ENCODE data around the gene FOXC2. TPM values are rescaled to one million over a fixed set of nuclear protein-coding genes. Genes with fewer than 3 reads are reported as not detected.

Gene FOXC2
- total RNA-seq, 2 donors from 2014 or later: 0.66 to 0.78 TPM

- H3K27ac ChIP-seq: no peak overlapping the region
- TF ChIP-seq POLR2A (IDR thresholded peaks at IDR 0.05): no peak
- no peak for TF ChIP-seq CTCF (IDR thresholded peaks at IDR 0.05)
- no peak for DNase-seq
- 83 to 84% methylated on average over 15 to 18 of the region's 18 CpGs for WGBS, 2 donors
- intact Hi-C loops (cut with DNase I): no loop called here
- ATAC-seq: no peak
- no peaks in the 10 kb centered on the region for H3K4me1 ChIP-seq
- no peaks in the 10 kb centered on the region for H3K27me3 ChIP-seq
- no peaks in the 10 kb centered on the region for H3K9me3 ChIP-seq
- peaks cover 1 to 10% of the 10 kb centered on the region in 2 donors for H3K36me3 ChIP-seq (replicated peaks in 1 of 2; ENCODE audit: insufficient read depth in 1 of 2, low read depth in 2 of 2)
- no peak overlapping the region for H3K4me3 ChIP-seq
Observed at GRCh38 chr16:86534779-86535615, 31.6 kb upstream of the FOXC2 start.

- no peak for DNase-seq
- Histone ChIP-seq H3K36me3 (replicated peaks in 1 of 2; ENCODE audit: insufficient read depth in 1 of 2, low read depth in 2 of 2) (peaks cover 12 to 21% of the 10 kb centered on the region in 2 donors), H3K4me3 (no peak overlapping the region), H3K4me1 (no peaks in the 10 kb centered on the region), H3K27me3 (no peaks in the 10 kb centered on the region), H3K9me3 (no peaks in the 10 kb centered on the region), H3K27ac (no peak overlapping the region)
- TF ChIP-seq CTCF (IDR thresholded peaks at IDR 0.05) (no peak), POLR2A (IDR thresholded peaks at IDR 0.05) (no peak)
- intact Hi-C loops (cut with DNase I): no loop called here
- WGBS, 2 donors: 93 to 96% methylated on average over 17 of the region's 17 CpGs
- no peak for ATAC-seq
Observed at GRCh38 chr16:86536621-86537020, 30.0 kb upstream of the FOXC2 start.

- ATAC-seq: no peak
- WGBS, 2 donors: 94 to 100% methylated on average over 4 of the region's 4 CpGs
- peaks cover 14 to 24% of the 10 kb centered on the region in 2 donors for H3K36me3 ChIP-seq (replicated peaks in 1 of 2; ENCODE audit: insufficient read depth in 1 of 2, low read depth in 2 of 2)
Observed at GRCh38 chr16:86537486-86537885, 29.1 kb upstream of the FOXC2 start.

GRCh38 chr16:86538196-86538780, 28.3 kb upstream of the FOXC2 start:
- 90% methylated on average over 17 of the region's 17 CpGs; no CpG with 5 or more reads in 1 of the 2 donors for WGBS, 2 donors
- Histone ChIP-seq H3K4me3 (no peak overlapping the region), H3K36me3 (replicated peaks in 1 of 2; ENCODE audit: insufficient read depth in 1 of 2, low read depth in 2 of 2) (peaks cover 14 to 24% of the 10 kb centered on the region in 2 donors), H3K4me1 (no peaks in the 10 kb centered on the region), H3K27me3 (no peaks in the 10 kb centered on the region), H3K27ac (no peak overlapping the region), H3K9me3 (no peaks in the 10 kb centered on the region)
- no peak for DNase-seq
- intact Hi-C loops (cut with DNase I): no loop called here
- TF ChIP-seq POLR2A (IDR thresholded peaks at IDR 0.05) (no peak), CTCF (IDR thresholded peaks at IDR 0.05) (no peak)
- ATAC-seq: no peak

More at GRCh38 chr16:86537486-86537885, 29.1 kb upstream of the FOXC2 start:
- intact Hi-C loops (cut with DNase I): no loop called here
- no peak for DNase-seq
- Histone ChIP-seq H3K27me3 (no peaks in the 10 kb centered on the region), H3K27ac (no peak overlapping the region), H3K4me3 (no peak overlapping the region), H3K4me1 (no peaks in the 10 kb centered on the region), H3K9me3 (no peaks in the 10 kb centered on the region)
- no peak for TF ChIP-seq CTCF (IDR thresholded peaks at IDR 0.05)
- no peak for TF ChIP-seq POLR2A (IDR thresholded peaks at IDR 0.05)

All from body of pancreas (tissue), 4 donors.